ENCODE measurements around the gene ZBTB8A.
A peak's percentile ranks its signal among the peaks of the same experiment; 100 is the strongest.
"Not testable (repeated sequence)": the region's sequence is repeated elsewhere in the genome, so short reads cannot be mapped to it uniquely, and the experiment has no call there.

ZBTB8A gene

DNA sequence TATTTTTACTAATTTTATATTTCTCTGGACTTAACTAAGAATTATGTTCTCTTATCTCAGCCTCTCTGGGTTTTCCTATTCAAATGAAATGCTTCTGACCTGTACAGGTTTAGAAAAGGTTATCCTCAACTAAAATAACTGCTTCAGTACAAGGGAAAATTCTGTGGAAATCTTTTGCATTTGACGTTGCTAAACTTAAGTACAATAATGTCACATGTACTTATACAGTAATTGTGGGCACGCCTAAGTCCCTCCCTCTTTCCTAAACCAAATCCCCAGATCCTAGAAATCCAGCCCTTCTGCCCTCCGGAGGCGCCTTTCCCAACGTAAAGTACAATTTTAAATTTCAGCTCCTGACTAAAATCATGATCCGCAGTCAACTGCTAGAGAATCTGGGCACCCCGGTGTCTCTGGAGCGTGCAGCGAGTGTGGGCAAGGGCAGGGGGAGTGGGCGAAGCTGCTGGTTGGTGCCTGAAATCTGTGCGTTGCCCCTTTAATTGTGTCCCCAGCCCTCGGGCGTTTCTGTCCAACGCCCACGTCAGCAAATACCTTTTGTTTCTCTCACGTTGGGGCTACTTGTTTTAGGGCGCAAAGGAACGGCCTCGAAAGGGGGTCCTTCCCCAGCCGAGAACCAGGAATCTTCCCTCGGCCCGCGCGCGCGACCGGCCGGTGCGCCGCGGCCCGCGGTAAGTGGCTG is at the start of gene ZBTB8A:
Gene ZBTB8A (plus strand): TSS at position 541 of the 697 bp plus-strand sequence. CDS start 53,505 bp downstream, outside the sequence.
- DNase-seq: peak; percentile 70

- DNase-seq: no peak
Measured at GRCh38 chr1:32489774-32490454, 49.3 kb upstream of the ZBTB8A start.

GRCh38 chr1:32491386-32491785 is 47.8 kb upstream of the ZBTB8A start:
- no peak for DNase-seq

DNA sequence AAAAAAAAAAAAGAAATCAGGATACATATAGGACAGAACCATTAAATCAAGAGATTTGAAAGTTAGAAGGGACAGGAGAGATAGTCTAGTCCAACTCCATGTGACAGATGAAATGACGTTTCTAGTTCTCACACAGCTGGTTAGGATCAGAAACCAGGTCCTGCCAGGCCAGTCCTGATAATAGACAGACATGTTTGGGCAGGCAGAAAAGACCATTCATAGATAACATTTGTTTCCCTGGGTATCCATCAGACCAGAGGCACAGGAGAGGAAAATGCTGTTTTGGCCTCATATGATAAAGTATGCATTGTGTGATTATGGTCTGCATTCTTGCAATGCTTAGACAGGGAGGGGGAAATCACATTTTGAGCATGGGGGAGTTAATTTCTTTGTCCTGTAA is 45.0 kb upstream of the ZBTB8A start:
- no peak for DNase-seq

- DNase-seq: no peak
Measured at GRCh38 chr1:32494711-32495337, 44.4 kb upstream of the ZBTB8A start.

DNA sequence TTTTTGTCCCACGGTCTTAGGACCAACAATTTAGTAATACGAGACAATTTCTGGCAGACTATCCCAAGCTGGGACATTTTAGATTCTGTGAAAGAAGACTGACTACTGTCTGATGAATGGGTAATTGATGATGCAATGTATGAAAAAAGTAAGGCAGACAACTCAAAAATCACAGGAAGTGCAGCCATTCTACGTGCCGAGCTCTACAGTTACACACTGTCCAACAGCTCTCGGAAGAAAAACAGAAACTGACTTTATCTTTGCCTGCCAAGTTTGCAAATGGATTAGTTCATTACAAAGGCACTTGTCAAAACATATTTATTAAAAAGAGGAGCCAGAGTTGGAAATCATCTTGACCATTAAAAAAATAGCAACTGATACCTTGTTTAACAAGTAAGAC is 43.1 kb upstream of the ZBTB8A start:
- DNase-seq: no peak

DNA sequence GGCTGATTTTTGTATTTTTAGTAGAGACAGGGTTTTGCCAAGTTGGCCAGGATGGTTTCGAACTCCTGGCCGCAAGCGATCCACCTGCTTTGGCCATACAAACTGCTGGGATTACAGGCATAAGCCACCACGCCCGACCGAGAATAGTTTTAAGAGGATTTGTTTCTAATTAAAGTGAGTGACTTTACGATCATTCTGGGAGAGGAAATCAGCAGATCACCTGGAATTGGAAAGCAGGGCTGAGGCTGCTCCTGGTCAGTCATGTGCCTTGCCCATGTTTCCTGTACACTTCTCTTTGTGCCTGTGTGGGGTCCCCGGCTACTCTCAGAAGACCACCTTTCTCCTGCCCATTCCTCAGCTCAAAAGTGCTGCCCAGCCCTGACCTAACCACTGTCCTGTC is 40.5 kb upstream of the ZBTB8A start:
- DNase-seq: no peak

- DNase-seq: peak; percentile 78
Measured at GRCh38 chr1:32500387-32501209, 38.6 kb upstream of the ZBTB8A start.

DNA sequence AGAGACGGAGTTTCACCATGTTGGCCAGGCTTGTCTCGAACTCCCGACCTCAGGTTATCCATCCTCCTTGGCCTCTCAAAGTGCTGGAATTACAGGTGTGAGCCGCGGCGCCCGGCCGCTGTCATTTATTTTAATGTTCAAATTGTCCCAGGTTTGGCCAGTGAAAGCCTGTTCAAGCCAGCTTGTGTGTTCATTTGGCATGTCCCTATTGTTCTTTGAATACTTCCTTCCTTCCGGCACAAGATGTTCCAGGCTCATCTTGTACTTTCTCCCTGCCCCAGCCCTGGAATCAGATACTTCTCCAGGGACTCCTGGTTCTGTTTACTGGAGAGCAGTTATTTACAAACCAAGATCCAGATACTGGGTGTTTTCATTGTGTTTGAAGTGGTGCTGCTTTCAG is 37.4 kb upstream of the ZBTB8A start:
- no peak for DNase-seq

DNA sequence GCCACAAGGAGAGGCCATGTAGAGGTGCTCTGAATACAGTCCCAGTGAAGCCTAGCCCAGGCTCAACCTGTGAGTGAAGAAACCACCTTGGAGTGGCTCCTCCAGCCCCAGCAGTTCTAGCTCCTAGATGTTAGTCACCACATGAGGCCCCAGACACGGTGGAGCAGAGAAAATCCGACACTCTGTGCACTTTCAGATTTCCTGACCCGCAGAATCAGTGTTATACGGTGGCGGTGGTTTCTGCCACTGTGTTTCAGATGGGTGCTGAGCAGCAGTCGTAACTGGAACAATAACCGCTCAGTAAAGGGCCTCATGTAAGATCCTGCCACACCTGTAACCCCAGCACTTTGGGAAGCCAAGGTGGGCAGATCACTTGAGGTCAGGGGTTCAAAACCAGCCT is 36.1 kb upstream of the ZBTB8A start:
- no peak for DNase-seq

DNA sequence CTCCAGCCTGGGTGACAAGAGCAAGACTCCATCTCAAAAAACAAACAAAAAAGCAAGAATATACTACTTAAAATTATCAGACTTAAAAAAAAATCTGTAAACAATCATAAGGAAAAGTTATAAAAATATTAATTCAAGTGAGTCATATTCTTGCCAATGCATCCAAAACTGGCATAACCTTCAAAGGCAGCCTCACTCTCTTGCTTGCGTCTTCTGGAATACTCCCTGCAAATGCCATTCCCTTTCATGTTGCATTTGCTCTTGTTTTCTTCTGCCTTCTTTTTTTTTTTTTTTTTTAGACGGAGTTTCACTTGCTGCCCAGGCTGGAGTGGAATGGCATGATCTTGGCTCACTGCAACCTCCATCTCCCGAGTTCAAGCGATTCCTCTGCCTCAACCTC is 32.2 kb upstream of the ZBTB8A start:
- DNase-seq: no peak

DNA sequence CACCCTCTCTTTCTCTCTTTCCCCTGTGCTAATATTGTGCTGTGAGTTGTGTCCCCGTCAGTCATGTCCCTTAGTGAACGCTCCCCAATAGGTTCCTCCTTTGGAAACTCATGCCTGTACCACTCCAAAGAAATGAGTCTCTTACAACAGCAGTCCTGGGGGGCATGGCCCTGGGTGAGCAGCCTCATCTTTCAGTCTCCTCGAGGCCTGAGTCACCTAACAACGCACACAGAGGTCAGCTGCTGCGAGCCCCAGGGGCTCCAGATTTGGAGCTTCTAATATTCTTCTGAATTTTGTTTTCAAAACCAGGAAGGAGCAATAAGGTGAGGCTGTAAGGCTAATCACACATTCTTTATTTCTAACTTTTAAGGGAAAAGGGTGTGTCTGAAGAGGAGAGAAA is 30.5 kb upstream of the ZBTB8A start:
- DNase-seq: no peak

- DNase-seq: no peak
Measured at GRCh38 chr1:32509939-32510338, 29.3 kb upstream of the ZBTB8A start.

DNA sequence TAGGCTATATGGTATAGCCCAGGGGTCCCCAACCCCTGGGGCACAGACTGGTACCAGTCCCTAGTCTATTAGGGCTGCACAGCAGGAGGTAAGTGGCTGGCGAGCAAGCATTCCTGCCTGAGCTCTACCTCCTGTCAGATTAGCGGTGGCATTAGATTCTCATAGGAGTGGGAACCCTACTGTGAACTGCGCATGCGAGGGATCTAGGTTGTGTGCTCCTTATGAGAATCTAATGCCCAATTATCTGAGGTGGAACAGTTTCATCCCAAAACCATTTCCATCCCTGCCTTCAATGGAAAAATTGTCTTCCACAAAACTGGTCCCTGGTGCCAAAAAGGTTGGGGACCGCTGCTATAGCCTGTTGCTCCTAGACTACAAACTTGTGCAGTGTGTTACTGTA is 22.8 kb upstream of the ZBTB8A start:
- DNase-seq: no peak

DNA sequence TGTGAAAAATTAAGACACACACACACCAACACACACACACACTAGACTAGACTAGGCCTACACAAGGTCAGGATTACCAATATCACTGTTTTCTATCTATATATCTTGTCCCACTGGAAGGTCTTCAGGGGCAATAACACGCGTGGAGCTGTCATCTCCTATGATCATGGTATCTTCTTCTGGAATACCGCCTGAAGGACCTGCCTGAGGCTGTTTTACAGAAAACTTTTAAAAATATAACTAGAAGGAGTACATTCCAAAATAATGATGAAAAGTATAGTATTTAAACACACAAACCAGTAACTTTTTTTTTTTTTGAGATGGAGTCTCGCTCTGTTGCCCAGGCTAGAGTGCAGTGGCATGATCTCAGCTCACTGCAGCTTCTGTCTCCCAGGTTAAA is 20.3 kb upstream of the ZBTB8A start:
- DNase-seq: no peak

DNA sequence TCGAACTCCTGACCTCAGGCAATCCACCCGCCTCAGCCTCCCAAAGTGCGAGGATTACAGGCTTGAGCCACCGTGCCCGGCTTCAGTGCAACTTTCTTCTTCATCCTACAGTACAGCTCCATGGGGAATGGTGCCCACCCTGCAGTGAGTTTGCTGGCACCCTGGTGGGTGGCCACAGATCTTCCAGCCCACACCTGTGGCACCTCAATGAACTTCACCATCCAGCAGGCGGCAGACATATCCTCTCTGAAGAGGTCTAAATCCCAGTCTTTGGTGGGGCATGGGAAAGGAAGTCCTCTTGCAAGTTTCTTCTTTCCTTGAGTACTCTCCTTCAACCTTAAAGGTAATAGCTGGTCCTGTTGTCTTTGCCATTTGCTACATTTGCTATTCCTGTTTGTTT is 18.1 kb upstream of the ZBTB8A start:
- DNase-seq: no peak

DNA sequence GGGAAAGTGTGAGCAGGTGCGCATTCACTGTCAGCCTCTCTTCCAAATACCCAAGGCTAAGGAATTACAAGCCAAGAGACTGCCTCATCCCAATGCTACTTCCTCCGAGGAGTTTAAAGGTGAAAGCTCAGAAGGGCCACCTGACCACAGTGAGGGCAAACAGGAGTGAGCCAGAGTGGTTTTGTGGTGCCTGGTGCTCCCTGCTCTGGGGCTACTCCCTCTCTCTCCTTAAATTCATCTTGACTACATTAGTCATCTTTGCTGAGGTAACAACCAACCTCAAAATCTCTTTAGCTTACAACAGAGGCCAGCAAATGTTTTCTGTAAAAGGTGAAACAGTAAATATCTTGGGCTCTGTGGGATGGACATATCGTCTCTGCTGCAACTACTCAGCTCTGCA is 14.2 kb upstream of the ZBTB8A start:
- DNase-seq: no peak

- DNase-seq: no peak
Measured at GRCh38 chr1:32525661-32526444, 13.4 kb upstream of the ZBTB8A start.

DNA sequence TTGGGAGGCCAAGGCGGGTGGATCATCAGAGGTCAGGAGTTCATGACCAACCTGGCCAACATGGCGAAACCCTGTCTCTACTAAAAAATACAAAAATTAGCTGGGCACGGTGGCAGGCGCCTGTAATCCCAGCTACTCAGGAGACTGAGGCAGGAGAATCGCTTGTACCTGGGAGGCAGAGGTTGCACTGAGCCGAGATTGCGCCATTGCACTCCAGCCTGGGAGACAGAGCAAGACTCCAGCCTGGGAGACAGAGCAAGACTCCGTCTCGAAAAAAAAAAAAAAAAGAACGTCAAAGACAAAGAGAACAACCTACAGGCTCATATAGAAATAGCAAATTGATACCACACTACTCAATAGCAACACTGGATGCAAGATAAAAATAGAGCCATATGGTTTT is 10.7 kb upstream of the ZBTB8A start:
- not testable (repeated sequence) for DNase-seq

DNA sequence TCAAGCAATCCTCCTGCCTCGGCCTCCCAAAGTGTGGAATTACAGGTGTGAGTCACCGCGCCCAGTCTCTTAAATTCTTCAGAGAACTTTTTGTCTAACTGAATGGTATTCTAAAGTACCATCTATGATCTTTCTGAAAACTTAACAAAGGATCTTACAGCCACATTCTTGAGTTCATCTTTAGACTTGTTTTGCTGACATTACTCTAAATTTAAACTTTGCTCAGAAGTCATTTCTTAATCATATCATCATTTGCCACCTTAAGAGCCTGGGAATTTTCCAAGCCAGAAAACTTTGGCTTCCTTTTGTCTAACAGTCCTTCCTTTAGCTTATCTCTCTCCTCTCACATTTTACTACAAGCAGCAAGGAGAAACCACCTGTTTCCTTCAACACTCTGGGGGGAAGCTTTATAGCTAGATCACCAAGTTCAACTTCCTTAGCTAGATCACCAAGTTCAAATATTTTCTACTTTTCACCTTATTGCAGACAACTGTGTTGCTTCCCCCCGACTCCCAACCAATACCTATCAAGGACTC is 5.4 kb upstream of the ZBTB8A start:
- DNase-seq: no peak

- no peak for DNase-seq
Measured at GRCh38 chr1:32536117-32536516, 3.1 kb upstream of the ZBTB8A start.

- DNase-seq: no peak
Measured at GRCh38 chr1:32536764-32537163, 2.5 kb upstream of the ZBTB8A start.
